GM12801 (cell line): ENCODE measurements around the gene ID4.

Source experiments
- CTCF ChIP-seq: IDR thresholded peaks from one replicate; pipeline ENCODE4 v1.5.1; 2011; ENCODE audit warnings: control low read depth; ENCODE audit not compliant: insufficient read length; ENCODE audit errors: extremely low read depth

The ID4 gene

GRCh38 chr6:19851241-19852089, 14.3 kb downstream of the ID4 start:
- no peak for TF ChIP-seq CTCF

DNA sequence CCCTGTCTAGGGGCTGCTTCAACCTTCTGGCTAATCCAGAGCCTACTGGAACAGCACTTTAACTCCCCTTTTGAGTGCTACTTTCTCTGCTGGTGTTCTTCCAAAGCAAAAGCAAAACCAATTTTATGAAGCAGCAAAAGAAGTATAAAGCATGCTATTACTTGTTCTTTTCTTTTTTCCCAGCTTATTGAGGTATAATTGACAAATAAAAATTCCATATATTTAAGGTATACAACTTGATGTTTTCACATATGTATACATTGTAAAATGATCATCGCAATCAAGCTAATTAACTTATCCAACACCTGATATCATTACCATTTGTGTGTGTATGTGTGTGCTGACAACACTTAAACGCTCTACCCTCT, 14.9 kb downstream of the ID4 start:
- no peak for TF ChIP-seq CTCF

DNA sequence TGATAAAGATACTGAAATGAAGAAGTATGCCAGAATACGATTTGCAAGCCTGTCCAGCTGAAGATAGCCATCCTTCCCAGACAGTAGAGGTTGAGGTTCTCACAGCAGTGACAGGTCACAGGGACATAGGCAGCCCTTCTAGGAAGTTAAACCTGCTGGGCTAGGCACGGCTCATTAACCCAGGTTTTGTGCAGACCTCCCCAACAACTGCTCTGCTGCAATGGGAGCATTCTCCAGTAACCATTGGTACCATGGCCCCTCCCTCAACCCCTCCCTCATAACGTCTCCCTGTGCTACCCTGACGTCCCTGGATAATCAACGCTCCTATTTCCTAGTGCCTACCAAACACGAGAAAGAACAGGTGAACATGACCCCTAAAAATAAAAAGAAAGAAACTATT, 15.8 kb downstream of the ID4 start:
- TF ChIP-seq CTCF: no peak

DNA sequence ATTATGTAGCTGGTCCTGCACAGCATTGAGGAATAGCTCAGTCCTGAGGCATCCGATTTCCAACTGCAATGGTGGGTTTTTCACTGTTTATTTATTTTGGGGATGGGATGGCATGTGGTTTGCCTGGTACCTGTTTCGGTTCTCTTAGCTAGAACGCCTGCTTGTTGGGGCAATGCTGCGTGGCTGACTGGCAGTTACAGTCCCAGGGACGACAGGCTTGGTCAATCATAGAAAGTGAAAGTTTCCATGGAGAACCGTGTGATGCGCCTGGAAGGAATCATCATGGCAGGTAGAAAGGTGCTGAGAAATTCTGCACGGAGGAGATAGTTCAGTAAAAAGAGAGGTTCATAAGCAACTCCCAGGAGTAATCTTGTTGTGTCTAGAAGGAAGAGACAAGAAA, 18.4 kb downstream of the ID4 start:
- TF ChIP-seq CTCF: no peak

DNA sequence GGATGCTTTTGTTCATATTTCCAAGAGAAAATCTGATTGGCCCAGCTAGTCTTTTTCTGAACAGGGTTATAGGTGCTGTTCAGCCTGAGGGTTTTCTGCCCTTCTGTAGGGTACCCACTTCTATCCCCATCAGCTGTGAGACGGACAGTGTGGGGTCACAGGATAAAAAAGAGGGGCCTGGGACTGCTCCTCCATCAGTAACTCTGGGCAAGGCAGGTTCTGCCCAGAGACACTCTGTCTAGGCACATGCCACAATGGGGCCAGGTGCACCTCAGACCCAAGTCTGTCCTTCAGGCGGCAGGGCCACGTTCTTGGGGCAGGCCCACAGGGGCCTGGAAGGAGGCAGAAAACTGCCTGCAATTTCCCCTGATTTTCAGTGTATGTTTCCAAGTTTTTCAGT, 20.0 kb downstream of the ID4 start:
- no peak for TF ChIP-seq CTCF

- no peak for TF ChIP-seq CTCF
Observed at GRCh38 chr6:19857703-19858102, 20.5 kb downstream of the ID4 start.

GRCh38 chr6:19860235-19860877, 23.2 kb downstream of the ID4 start:
- no peak for TF ChIP-seq CTCF
